Measurements from ENCODE around the gene MIER1.
"Not testable (repeated sequence)": the region's sequence is repeated elsewhere in the genome, so short reads cannot be mapped to it uniquely, and the experiment has no call there.

Gene MIER1

DNA sequence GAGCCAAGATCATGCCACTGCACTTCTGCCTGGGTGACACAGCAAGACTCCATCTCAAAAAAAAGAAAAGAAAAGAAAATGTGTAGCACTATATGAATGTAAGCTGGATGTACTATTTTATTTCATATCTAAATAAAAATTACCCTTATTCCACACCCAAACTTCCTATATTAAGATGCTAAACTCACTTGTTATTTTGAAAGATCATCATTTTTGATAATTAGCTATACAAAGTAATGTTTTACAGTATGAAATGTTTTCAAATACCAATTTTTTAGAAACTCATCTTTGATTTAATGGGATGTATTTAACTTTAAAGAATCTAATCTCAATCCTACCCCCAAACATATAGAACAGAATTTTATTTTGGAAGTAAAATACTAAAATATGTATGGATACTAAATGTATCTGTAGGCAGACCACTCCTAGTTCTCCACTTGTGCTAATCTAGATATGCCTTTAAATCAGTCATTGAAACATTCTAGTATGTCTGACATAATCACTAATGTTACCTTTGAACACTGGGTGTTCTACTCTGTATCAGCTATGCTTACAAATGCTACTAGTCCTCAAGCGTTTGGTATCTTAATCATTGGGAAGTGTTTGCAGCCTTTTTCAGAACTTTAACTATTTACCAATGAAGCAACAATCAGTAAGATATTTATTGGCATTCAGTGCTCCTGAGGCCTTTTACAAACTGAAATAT lies 12.9 kb downstream of the MIER1 start:
- in situ Hi-C loops (cut with MboI; ENCODE audit: low sequenced_read_pairs) = no loop called here

DNA sequence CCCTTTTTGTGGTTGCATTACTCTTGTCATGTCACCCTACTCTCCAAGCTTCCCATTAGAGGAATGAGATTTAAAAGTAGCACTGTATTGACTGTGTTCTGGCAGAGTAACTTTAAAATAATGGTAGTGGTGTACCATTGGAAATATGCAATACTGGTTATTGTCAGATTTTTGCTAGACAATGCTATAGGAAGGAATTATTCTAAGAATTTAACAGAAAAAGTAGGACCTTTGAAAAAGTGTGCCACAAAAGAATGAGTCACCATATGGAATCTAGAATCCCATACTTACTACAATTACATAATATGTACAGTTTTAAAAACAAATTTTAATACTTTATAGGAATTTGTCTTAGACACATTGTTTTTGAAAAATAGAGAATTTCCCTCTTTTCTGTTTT lies 13.8 kb downstream of the MIER1 start:
- in situ Hi-C loops (cut with MboI; ENCODE audit: low sequenced_read_pairs) = no loop called here

DNA sequence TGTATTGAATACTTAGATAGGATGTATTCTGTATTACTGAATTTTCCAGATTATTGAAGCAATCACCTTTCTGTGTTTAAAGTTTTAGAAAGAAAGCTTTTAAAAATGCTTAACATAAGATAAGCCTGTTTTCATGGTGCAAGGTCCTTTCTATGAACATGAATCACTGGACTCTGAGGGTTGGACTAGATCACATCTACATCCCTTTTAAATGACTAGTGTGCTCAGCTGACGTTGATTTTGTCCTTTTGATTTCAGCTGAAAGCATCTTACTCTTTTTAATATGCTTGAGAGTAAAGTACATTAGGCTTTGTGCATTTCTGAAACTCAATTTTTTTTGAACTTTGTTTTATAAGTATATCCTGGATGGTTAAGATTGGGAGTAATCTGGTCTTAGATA lies 16.2 kb downstream of the MIER1 start:
- in situ Hi-C loops (cut with MboI; ENCODE audit: low sequenced_read_pairs) = no loop called here

DNA sequence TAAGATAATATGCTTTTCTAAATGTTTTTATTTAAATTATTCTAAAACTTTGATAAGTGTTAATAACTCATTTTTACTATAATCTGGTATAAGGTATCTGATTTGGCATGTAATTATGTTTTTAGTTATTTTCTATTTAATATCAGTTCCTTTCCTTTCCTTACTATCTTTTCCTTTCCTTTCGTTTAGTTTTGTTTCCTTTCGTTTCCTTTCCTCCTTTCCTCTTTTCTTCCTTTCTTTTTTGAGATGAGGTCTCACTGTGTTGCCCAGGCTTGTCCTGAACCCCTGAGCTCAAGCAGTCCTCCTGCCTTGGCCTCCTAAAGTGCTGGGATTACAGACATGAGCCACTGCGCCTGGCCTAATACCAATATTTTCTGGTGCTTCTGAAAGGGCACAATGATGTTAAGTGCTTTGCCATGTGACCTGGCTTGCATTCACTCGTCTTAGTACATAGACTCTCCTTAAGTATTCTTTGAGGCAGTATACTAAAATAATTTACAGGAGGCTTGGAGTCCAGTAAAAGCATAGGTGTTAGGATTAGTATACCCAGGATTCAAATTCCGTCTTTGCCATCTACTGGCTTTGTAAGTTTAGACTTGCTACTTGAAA lies 18.7 kb downstream of the MIER1 start:
- in situ Hi-C loops (cut with MboI; ENCODE audit: low sequenced_read_pairs) = no loop called here

DNA sequence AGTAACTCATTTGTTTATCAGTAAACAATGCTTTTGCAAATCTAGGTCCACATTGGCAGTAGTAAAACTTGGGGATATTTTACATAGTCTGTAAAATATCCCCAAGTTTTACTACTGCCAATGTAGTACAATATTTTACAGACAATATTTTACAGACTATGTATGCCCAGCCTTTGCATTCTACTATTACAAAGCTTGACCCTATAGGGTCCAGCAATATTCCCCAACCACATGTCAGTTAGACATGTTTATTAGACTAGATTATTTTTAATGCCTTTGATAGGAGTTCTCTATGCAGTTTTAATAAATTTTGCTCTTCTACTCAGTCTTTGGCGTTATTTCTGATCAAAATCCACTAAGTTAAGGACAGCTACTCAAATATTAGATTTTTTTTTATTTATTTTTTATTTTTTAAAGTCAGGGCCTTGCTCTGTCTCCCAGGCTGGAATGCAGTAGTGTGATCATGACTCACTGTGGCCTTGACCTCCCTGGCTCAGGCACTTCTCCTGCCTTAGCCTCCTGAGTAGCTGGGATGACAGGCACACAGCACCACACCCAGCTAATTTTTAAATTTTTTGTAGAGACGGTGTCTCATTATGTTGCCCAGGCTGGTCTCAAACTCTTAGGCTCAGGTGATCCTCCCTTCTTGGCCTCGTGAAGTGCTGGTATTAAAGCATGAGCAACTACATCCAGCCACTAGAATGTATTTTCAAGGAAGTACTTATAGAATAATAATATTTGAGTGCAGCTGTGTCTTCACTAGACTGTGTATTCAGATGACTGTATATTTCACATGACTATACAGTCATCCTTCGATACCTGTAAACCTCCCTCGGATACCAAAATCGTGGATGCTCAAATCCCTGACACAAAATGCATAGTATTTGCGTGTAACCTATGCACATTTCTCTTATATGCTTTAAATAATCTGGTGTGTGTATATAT lies 19.8 kb downstream of the MIER1 start:
- in situ Hi-C loops (cut with MboI; ENCODE audit: low sequenced_read_pairs) = no loop called here

DNA sequence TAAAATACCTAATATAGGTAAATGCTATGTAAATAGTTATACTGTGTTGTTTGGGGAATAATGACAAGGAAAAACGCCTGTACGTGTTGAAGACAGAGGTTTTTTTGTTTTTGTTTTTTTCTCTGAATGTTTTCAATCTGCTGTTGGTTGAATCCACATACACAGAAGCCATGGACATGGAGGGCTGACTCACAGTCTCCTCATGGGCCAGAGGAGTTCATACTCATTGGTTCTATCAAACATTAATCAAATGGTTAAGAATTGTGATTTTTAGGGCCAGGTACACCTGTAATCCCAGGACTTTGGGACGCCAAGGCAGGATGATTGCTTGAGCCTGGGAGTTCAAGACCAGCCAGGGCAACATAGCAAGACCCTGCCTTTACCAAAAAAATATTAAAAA lies 20.5 kb downstream of the MIER1 start:
- in situ Hi-C loops (cut with MboI; ENCODE audit: low sequenced_read_pairs) = no loop called here

DNA sequence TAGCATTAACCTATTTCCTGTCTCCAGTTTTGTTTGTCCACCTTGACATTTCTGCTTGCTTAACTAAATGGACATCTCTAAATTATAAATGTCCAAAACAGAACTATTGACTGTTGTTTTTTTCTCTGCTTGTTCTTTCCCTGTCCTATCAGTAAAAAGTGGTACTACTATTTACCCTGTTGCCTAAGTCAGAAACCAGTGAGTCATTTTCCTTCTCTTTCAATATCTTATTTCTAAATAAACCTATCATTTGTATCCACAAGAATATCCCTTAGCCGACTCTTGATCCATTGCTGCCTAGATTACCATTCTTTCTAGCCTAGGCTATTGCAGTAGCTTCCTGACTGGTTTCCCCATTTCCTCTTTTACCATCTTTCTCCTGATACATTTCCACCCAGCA lies 22.5 kb downstream of the MIER1 start:
- in situ Hi-C loops (cut with MboI; ENCODE audit: low sequenced_read_pairs) = no loop called here

DNA sequence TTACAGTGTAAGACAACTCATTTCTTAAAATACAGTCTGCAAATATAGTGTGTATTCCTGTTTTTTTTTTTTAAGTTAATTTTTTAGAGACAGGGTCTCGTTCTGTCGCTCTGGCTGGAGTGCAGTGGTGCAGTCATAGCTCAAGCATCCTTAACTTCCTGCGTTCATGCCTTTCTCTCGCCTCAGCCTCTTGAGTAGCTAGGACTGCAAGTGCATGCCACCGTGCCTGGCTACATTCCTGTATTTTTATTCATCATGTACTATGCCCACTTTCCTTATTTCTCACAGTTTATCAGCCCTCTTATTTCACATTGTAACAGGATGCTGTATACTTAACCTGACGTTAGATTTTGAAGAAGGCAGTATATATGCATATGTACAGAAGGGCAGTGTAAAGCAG lies 26.7 kb downstream of the MIER1 start:
- in situ Hi-C loops (cut with MboI; ENCODE audit: low sequenced_read_pairs) = no loop called here

DNA sequence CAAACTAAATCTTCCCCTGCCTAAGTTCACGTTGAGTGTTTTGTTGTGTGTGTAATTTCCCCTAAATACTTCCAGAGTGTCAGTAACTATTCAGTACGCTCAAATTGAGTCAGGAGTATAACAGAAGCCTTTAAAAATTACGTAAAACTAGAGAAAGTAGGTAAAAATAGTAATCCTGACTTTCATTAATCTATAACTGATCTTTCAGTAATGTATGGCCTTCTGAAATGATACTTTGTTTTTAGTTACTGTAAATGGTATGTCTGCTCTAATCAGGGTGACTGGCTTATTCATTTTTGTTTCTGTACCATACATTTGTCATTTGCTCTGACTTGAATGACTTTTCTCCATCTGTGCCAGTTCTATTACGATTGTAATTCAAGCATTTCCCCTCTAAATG lies 29.4 kb downstream of the MIER1 start:
- in situ Hi-C loops (cut with MboI; ENCODE audit: low sequenced_read_pairs) = no loop called here

DNA sequence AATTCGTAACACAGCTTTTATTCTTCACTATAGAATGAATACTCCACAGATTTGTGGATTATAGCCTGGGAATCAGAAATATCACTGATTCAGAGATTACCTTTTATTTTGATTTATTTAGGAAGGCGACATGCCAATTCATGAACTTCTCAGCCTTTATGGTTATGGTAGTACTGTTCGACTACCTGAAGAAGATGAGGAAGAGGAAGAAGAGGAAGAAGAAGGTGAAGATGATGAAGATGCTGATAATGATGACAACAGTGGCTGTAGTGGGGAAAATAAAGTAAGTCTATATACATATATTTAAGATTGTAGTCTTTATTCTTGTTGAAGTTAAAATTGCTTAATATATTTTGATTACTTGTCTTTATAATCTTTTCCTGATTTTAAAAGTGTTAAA lies 33.1 kb downstream of the MIER1 start:
- in situ Hi-C loops (cut with MboI; ENCODE audit: low sequenced_read_pairs) = no loop called here

DNA sequence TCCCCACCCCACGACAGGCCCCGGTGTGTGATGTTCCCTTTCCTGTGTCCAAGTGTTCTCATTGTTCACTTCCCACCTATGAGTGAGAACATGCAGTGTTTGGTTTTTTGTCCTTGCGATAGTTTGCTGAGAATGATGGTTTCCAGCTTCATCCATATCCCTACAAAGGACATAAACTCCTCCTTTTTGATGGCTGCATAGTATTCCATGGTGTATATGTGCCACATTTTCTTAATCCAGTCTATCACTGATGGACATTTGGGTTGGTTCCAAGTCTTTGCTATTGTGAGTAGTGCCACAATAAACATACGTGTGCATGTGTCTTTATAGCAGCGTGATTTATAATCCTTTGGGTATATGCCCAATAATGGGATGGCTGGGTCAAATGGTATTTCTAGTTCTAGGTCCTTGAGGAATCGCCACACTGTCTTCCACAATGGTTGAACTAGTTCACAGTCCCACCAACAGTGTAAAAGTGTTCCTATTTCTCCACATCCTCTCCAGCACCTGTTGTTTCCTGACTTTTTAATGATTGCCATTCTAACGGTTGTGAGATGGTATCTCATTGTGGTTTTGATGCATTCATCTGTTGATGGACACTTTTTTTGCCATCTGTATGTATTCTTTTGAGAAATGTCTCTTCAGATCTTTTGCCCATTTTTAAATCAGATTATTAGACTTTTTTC lies 41.5 kb downstream of the MIER1 start:
- in situ Hi-C loops (cut with MboI; ENCODE audit: low sequenced_read_pairs) = not testable (repeated sequence)

DNA sequence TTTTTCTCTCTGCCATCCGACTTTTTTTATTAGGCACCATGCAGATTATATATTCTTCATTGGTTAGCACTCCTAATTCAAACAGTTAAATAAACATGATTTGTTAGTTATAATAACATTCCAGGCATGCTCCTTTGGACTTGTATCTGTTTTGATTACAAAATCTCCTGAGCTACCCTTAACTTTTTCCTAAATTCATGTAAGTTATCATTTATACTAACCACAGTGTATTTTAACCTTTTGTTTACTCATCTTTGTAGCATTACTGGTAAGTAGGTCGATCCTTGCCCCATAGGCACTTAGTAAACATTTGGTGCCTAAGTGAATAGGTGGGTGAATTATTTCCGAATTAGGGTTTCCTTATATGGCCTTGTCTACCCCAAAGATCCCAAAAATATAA lies 43.8 kb downstream of the MIER1 start:
- in situ Hi-C loops (cut with MboI; ENCODE audit: low sequenced_read_pairs) = no loop called here

DNA sequence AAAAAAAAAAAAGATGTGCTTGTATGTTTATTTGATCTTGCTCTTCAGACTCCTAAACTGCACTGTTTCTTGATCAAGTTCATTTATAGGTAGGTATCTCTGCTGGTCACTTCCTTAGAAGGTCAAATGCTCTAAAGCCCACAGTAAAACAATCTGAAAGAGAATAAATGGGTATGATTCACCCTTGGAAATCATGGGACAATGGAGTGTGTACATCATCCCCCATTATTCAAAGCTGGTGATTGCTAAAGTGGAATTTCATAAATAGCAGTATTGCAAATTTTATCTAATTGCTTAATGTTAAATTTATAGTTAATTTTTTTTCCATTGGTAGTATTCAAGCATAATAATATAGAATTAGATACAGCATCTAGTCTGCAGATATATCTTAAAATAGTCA lies 53.4 kb downstream of the MIER1 start:
- in situ Hi-C loops (cut with MboI; ENCODE audit: low sequenced_read_pairs) = no loop called here

DNA sequence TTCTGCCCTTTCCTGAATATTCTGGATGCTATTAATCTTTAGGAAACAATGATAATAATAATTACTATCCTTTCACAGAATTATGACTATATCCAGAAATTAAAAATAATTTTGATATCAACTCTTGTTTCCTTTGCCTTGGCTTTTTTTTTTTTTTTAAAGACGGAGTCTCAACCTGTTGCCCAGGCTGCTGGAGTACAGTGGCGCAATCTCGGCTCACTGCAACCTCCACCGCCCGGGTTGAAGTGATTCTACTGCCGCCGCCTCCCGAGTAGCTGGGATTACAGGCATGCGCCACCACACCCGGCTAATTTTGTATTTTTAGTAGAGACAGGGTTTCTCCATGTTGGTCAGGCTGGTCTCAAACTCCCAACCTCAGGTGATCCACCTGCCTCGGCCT lies 54.8 kb downstream of the MIER1 start:
- in situ Hi-C loops (cut with MboI; ENCODE audit: low sequenced_read_pairs) = not testable (repeated sequence)

DNA sequence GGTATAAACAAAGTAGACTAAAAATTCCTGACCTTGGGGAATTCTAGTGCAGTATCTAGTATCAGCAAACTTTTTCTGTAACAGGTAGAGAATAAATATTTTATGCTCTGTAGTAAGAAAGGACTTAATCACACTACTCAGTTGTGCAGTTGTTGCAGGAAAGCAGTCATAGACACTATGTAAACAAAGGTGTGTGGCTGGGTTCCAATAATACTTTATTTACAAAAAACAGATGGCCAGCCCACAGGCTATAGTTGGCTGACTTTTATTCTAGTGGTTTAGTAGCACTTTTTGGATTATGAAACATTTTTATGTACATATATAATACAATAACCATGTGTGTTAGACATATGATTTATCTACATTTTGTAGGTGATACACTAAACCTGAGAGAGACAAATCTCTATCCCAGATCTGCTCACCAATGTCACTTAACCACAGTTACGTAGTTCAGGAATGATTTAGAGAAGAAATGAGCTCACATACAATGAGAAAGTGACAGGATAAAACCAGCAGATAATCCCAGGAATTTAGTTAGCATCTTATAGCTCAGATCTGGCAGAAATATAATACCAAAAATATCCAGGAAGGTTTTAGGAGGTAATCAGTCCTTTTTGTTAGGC lies 56.1 kb downstream of the MIER1 start:
- in situ Hi-C loops (cut with MboI; ENCODE audit: low sequenced_read_pairs) = no loop called here

DNA sequence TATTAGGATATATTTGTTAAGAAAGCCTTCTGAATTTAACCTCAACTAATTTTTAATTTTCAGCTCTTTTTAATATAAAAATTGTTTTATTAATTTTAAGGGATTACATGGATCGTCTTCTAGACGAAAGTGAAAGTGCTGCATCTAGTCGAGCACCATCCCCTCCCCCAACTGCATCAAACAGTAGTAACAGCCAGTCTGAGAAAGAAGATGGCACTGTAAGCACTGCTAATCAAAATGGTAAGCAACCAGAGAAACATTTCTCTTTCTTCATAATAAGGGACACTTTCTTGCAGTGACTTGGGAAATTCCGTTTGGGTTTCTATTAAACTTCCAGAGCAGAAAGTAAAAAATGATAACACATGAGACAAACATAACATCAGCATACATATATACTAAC lies 56.9 kb downstream of the MIER1 start:
- in situ Hi-C loops (cut with MboI; ENCODE audit: low sequenced_read_pairs) = no loop called here

DNA sequence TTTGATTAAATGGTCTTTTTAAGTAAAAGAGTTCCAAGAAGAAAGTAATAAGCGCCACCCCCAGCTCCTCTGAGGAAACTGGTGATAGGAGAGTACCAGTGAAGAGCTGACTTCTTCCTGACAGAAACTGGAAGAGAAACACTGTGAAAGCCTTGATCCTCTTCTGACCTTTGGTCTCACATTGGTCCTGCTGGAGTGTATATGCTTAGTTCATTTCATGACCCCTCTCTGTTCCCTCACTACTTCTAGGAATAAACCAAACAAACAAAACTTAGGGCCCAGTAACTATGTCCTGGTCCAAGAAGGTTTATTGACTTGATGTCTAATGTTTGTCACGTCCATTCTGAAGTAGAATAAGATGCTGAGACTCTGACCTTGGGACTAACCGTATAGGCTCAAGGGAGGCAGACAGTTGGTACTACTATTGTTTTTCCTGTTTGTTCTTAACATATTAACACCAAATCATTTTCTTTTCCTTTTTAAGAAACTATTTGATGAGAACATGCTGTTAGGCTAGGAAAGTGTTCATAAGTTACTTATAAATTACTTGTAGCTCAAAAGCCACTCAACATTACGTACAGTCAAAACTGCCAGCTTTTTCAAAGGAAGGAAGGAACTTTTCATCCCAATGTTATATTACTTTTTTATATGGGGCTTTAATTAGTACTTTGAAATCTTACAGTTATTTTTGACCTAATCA lies 57.9 kb downstream of the MIER1 start:
- in situ Hi-C loops (cut with MboI; ENCODE audit: low sequenced_read_pairs) = no loop called here

DNA sequence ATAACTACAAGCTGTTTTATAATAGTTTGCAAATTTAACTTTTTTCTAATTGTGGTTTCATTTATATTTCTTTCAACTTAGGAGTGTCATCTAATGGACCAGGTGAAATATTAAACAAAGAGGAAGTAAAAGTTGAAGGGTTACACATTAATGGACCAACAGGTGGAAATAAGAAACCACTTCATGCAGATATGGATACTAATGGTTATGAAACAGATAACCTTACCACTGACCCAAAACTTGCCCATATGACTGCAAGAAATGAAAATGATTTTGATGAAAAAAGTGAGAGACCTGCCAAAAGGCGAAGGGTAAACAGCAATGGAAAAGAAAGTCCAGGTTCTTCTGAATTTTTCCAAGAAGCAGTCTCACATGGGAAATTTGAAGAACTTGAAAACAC lies 59.7 kb downstream of the MIER1 start:
- in situ Hi-C loops (cut with MboI; ENCODE audit: low sequenced_read_pairs) = no loop called here

DNA sequence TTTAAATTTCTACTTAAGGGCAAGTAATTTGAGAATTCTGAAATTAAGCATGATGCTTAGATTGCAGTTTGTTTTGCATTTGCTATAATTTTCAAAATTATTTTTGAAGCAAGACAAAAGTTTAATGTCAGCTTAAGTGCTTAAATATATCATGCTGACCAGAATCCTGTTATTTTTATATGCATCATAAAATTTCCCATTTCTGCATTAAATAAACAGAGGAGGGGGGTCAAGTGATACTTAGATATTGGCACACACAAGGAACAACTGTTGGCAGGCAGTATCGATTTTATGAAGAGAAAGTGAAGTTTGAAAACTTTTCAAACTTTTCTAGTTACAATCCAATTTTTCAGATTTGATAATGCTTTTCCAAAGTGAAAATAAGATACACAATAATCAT lies 61.0 kb downstream of the MIER1 start:
- in situ Hi-C loops (cut with MboI; ENCODE audit: low sequenced_read_pairs) = no loop called here

DNA sequence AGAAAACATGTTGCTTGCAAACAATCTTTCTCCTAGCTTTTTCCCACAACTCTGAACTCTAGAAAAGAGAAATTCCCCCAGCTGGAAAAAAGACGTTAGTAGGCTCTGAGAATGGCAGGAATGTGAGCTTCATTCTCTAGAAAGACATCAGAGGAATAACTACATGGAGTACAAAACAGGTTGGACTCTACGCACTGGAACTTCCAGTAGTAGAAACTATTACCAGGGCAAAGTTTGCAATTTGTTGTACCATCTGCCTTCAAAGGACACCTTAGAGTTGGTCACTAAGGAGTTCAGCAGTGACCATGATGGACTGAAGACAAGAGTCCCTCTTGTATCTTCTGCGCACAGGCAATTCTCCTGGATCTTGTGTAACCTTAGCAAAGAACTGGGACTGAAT lies 68.3 kb downstream of the MIER1 start:
- in situ Hi-C loops (cut with MboI; ENCODE audit: low sequenced_read_pairs) = no loop called here
